Stimulated activated CD4-positive, alpha-beta T cell treated with anti-CD3 and anti-CD28 coated beads, Interleukin-4, amount 100 ng/mL, for 48 hours (primary cell): Measurements from ENCODE around the gene SGCG.
"Not testable (repeated sequence)": the region's sequence is repeated elsewhere in the genome, so short reads cannot be mapped to it uniquely, and the experiment has no call there.

Experiments
- DNase-seq, 2 donors: peaks; one replicate each; pipeline ENCODE4 v3.0.0-alpha.2; 2020; ENCODE audit warnings: low read depth in 2 of 2

SGCG gene

GRCh38 chr13:23212671-23213070, 31.9 kb downstream of the SGCG start:
- no peak for DNase-seq

GRCh38 chr13:23231241-23231640, 50.5 kb downstream of the SGCG start:
- DNase-seq = no peak

- no peak for DNase-seq
Observed at GRCh38 chr13:23235994-23236393, 55.2 kb downstream of the SGCG start.

- no peak for DNase-seq
Observed at GRCh38 chr13:23243066-23243465, 62.3 kb downstream of the SGCG start.

- DNase-seq = not testable (repeated sequence)
Observed at GRCh38 chr13:23248410-23248809, 67.6 kb downstream of the SGCG start.

GRCh38 chr13:23254506-23254905, 73.7 kb downstream of the SGCG start:
- DNase-seq = no peak

GRCh38 chr13:23267571-23267970, 86.8 kb downstream of the SGCG start:
- no peak for DNase-seq

GRCh38 chr13:23268441-23268840, 87.7 kb downstream of the SGCG start:
- peak; percentile 7 to 11 for DNase-seq

- no peak for DNase-seq
Observed at GRCh38 chr13:23271331-23271730, 90.6 kb downstream of the SGCG start.

GRCh38 chr13:23273498-23273897, 92.7 kb downstream of the SGCG start:
- DNase-seq = no peak

GRCh38 chr13:23279321-23279720, 98.5 kb downstream of the SGCG start:
- no peak for DNase-seq

GRCh38 chr13:23288564-23288963, 107.8 kb downstream of the SGCG start:
- no peak for DNase-seq

GRCh38 chr13:23288995-23289394, 108.2 kb downstream of the SGCG start:
- no peak for DNase-seq

- DNase-seq = no peak
Observed at GRCh38 chr13:23289917-23290357, 109.2 kb downstream of the SGCG start.

- no peak for DNase-seq
Observed at GRCh38 chr13:23292586-23292985, 111.8 kb downstream of the SGCG start.

- DNase-seq = not testable (repeated sequence)
Observed at GRCh38 chr13:23314837-23315236, 134.1 kb downstream of the SGCG start.

GRCh38 chr13:23319883-23320224, 139.1 kb downstream of the SGCG start:
- DNase-seq = no peak

GRCh38 chr13:23320926-23321534, 140.3 kb downstream of the SGCG start:
- no peak for DNase-seq

GRCh38 chr13:23321535-23322241, 140.9 kb downstream of the SGCG start:
- no peak for DNase-seq

- DNase-seq = no peak
Observed at GRCh38 chr13:23322353-23323336, 141.9 kb downstream of the SGCG start.

GRCh38 chr13:23323946-23324709, 143.3 kb downstream of the SGCG start:
- no peak for DNase-seq

GRCh38 chr13:23325191-23325590, 144.4 kb downstream of the SGCG start:
- no peak for DNase-seq
